ENCODE measurements around the gene PRRC1.

DNA sequence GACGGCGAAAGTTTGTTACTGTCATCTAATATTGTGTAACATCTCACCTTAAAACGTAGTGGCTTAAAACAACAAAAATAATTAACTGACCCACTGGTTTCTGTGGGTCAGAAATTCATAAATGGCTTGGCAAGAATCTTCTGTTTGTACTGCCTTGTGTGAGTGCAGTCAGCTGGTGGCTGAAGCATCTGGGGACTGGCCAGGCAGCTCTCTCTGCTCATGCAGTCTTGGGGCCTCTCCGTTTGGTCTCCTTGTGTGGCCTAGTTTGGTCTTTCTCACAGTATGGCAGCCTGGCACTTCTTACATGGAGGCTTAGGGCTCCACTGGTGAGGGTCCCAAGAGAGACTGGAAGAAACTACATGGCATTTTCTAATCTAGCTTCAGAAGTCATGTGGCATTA lies 82.4 kb downstream of the PRRC1 start:
- TF ChIP-seq, protein P1, sequence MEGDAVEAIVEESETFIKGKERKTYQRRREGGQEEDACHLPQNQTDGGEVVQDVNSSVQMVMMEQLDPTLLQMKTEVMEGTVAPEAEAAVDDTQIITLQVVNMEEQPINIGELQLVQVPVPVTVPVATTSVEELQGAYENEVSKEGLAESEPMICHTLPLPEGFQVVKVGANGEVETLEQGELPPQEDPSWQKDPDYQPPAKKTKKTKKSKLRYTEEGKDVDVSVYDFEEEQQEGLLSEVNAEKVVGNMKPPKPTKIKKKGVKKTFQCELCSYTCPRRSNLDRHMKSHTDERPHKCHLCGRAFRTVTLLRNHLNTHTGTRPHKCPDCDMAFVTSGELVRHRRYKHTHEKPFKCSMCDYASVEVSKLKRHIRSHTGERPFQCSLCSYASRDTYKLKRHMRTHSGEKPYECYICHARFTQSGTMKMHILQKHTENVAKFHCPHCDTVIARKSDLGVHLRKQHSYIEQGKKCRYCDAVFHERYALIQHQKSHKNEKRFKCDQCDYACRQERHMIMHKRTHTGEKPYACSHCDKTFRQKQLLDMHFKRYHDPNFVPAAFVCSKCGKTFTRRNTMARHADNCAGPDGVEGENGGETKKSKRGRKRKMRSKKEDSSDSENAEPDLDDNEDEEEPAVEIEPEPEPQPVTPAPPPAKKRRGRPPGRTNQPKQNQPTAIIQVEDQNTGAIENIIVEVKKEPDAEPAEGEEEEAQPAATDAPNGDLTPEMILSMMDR (IDR thresholded peaks at IDR 0.05; ENCODE audit: poor library complexity): no peak
- TF ChIP-seq EZH2 (IDR thresholded peaks at IDR 0.05; ENCODE audit: borderline replicate concordance): no peak

Data from hepatocyte (in vitro differentiated cells).